HepG2 (cell line): Measurements from ENCODE around the gene AFF1. TPM values are rescaled to one million over a fixed set of nuclear protein-coding genes. Genes with fewer than 3 reads are reported as not detected.
A peak's percentile ranks its signal among the peaks of the same experiment; 100 is the strongest.

ENCODE experiments used
- ATAC-seq: fragments of 200-7000 bp; cut with Tn5 transposase; 3 replicates; pipeline ENCODE4 v1.9.1; 2020; ENCODE audit warnings: mild to moderate bottlenecking, moderate library complexity
- BruUV-seq: library from RNA; stranded (reverse); fragments of 400-500 nt; replicated peaks from 2 replicates; lab custom pipeline; 2021; lab: Mats Ljungman, UMichigan
- CTCF ChIA-PET: fragments of 300-600 bp; formaldehyde crosslinking; extraction: SDS; loops from one replicate; lab custom pipeline; 2021; ENCODE audit warnings: low total read pairs, inconsistent platforms, low intra/inter-chr PET ratio; lab: Yijun Ruan, JAX
- POLR2A ChIA-PET: fragments of 350-600 bp; sonication (Branson Sonifier 250); formaldehyde crosslinking; loops from one replicate; lab custom pipeline; 2020; ENCODE audit warnings: antibody characterized with exemption, inconsistent platforms; lab: Yijun Ruan, JAX
- DNase-seq: peaks from one replicate; pipeline ENCODE4 v3.0.0-alpha.2; 2015; ENCODE audit warnings: low spot score
- FAIRE-seq: peaks from 3 replicates; lab custom pipeline; 2011; peaks lifted over from hg19 to GRCh38; lab: Jason Lieb, UNC
- H2AFZ ChIP-seq: one replicate; pipeline ENCODE4 v1.6.1; 2011; ENCODE audit warnings: low read length, inconsistent platforms
- H3K27ac ChIP-seq: fragments of 300-600 bp; 3 replicates; pipeline ENCODE4 v1.8.0; 2011; ENCODE audit warnings: mixed run types, mild to moderate bottlenecking, mixed read lengths, low read length, inconsistent platforms; ENCODE audit not compliant: insufficient read depth; ENCODE audit errors: extremely low read length
- H3K27me3 ChIP-seq, 2 experiments: fragments of 200-600 bp in 1 of 2; 2 replicates in 1 of 2; 3 replicates in 1 of 2; pipeline versions ENCODE4 v1.6.0 to v1.8.0; 2011; ENCODE audit warnings: low read length in 2 of 2, mild to moderate bottlenecking in 2 of 2, moderate library complexity in 2 of 2, inconsistent platforms in 1 of 2; ENCODE audit not compliant: insufficient read depth in 2 of 2, control insufficient read depth in 1 of 2
- H3K36me3 ChIP-seq, 2 experiments: fragments of 200-600 bp in 1 of 2; replicated peaks in 1 of 2; 2 replicates in 1 of 2; 3 replicates in 1 of 2; pipeline versions ENCODE4 v1.5.1 to v1.8.0; 2011; ENCODE audit warnings: low read length in 2 of 2, inconsistent platforms in 1 of 2; ENCODE audit not compliant: insufficient read depth in 2 of 2, control insufficient read depth in 1 of 2
- H3K4me1 ChIP-seq: 2 replicates; pipeline ENCODE4 v1.5.1; 2012; ENCODE audit warnings: low read length, inconsistent platforms; ENCODE audit not compliant: insufficient read depth
- H3K4me2 ChIP-seq: 2 replicates; pipeline ENCODE4 v1.6.0; 2011; ENCODE audit warnings: low read depth, low read length, inconsistent platforms
- H3K4me3 ChIP-seq, 3 experiments: fragments of 200-600 bp in 1 of 3; sonication (generic), shearing (Covaris generic) in 1 of 3; replicated peaks in 1 of 3; 2 replicates each; pipeline ENCODE4 v1.5.1; 2011 to 2016; ENCODE audit warnings: low read length in 3 of 3, inconsistent platforms in 2 of 3, low read depth in 2 of 3, mild to moderate bottlenecking in 2 of 3, control low read depth in 1 of 3, mixed read lengths in 1 of 3; ENCODE audit not compliant: insufficient read depth in 1 of 3
- H3K79me2 ChIP-seq: one replicate; pipeline ENCODE4 v1.6.1; 2011; ENCODE audit warnings: low read length, inconsistent platforms; ENCODE audit not compliant: insufficient read depth
- H3K9ac ChIP-seq: 2 replicates; pipeline ENCODE4 v1.6.0; 2011; ENCODE audit warnings: mild to moderate bottlenecking, low read depth, low read length, inconsistent platforms; ENCODE audit not compliant: insufficient read depth
- H3K9me3 ChIP-seq: 2 replicates; pipeline ENCODE4 v1.5.1; 2012; ENCODE audit warnings: mild to moderate bottlenecking, low read length
- H4K20me1 ChIP-seq: 2 replicates; pipeline ENCODE4 v1.6.0; 2011; ENCODE audit warnings: inconsistent platforms, mild to moderate bottlenecking, low read length, moderate library complexity; ENCODE audit not compliant: insufficient read depth
- HNF4A ChIP-seq: sonication (generic); formaldehyde crosslinking; IDR thresholded peaks from 2 replicates; pipeline ENCODE4 v1.4.0; 2020; ENCODE audit warnings: missing genetic modification reagents
- SMYD3 ChIP-seq: sonication (generic); formaldehyde crosslinking; IDR thresholded peaks from 2 replicates; pipeline ENCODE4 v1.8.1; 2023; ENCODE audit warnings: mild to moderate bottlenecking, missing genetic modification reagents
- TBL1XR1 ChIP-seq: fragments of 150-350 bp; IDR thresholded peaks from 2 replicates; pipeline ENCODE4 v1.6.1; 2014; ENCODE audit warnings: borderline replicate concordance, low read length; ENCODE audit not compliant: partially characterized antibody
- ZNF660 ChIP-seq: sonication (generic); formaldehyde crosslinking; IDR thresholded peaks from 2 replicates; pipeline ENCODE4 v1.5.1; 2020; ENCODE audit warnings: mild to moderate bottlenecking, low read depth, missing genetic modification reagents, borderline replicate concordance
- WGBS: methylation state at CpG from one replicate; pipeline ENCODE4 v1.1.6; 2017; ENCODE audit warnings: low lambda C conversion rate; 5-methylcytosine and 5-hydroxymethylcytosine counted together
- in situ Hi-C: cut with HindIII; loops from 2 replicates; pipeline ENCODE4 v1.10.0; 2017; ENCODE audit warnings: low pct_unique_long_range_greater_than_20kb; ENCODE audit not compliant: extremely low pct_ligation_motif_present
- intact Hi-C: fragments of 100-400 bp; cut with micrococcal nuclease; formaldehyde crosslinking; loops from one replicate; pipeline ENCODE4 v1.10.0; 2022; ENCODE audit not compliant: unreplicated experiment
- polyA plus RNA-seq, 8 experiments: library from polyadenylated mRNA; depleted of rRNA in 3 of 8; stranded (reverse) in 7 of 8; unstranded in 1 of 8; fragments of >200 nt; fragmentation: Illumina TruSeq in 4 of 8; extraction: Trizol in 4 of 8; gene quantifications; 2 replicates each; pipeline versions ENCODE4 v1.2.1 to v1.2.3, GENCODE V29; 2011 to 2016; ENCODE audit warnings: low read depth in 4 of 8, missing spikeins in 1 of 8, mixed read lengths in 1 of 8; ENCODE audit not compliant: insufficient read depth in 1 of 8
- total RNA-seq, 5 experiments: library from RNA; depleted of rRNA; stranded (reverse); fragments of >200 nt; fragmentation: Illumina TruSeq; extraction: Trizol; gene quantifications; 2 replicates each; pipeline ENCODE4 v1.2.3, GENCODE V29; 2016; ENCODE audit warnings: low read depth in 1 of 5
- TF ChIP-seq, protein P1 (sequence below): fragments of 450-650 bp; IDR thresholded peaks from 2 replicates; pipeline ENCODE4 v1.6.1; 2016

The AFF1 gene
- total and polyA plus RNA-seq, 2 of the 13 experiments (the other 11 are each of a cell fraction or from before 2014, with no cell fraction given): 15.5 to 15.9 TPM

DNA sequence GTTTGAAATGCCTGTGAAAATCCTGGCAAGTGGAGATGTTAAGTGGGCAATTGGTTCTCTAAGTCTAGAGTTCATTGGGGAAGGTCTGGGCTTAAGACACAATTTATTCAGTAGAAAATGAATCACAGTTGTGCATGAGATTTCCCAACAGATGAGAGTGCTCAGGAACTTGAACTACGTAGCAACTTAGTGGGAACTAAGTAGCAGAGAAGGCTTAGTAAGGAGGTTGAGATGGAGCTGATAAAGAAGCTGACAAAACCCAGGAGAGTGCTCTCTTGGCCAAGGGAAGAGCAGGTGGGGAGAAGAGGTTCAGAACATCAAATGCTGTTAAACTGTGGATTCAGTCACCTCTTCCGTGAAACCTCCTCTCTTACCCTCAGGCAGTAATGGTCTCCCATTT is 33.0 kb downstream of the AFF1 start (continued):
- no peak for TF ChIP-seq ZNF660 (CRISPR knock-in tag)
- TF ChIP-seq SMYD3 (CRISPR knock-in tag): no peak
- TF ChIP-seq HNF4A (CRISPR knock-in tag): no peak

DNA sequence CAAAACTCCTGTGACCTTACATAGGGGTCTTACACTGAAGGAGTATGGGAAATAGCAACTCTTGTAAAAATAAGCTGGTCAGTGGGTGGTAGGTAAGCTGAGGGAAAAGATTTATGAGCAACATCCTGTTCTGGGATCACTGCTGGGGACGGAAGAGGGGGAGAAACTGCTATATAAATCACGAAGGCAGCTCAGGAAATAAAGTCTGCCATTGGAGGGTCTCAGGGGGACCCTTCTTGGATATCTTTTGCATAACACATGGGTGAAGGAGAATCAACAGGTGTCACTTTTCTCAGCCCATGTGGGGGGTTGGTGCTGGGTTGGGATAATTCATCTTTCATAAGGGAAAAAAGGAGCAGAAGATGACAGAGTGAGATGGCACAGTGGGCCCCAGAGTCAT is 33.7 kb downstream of the AFF1 start:
- TF ChIP-seq, protein P1, sequence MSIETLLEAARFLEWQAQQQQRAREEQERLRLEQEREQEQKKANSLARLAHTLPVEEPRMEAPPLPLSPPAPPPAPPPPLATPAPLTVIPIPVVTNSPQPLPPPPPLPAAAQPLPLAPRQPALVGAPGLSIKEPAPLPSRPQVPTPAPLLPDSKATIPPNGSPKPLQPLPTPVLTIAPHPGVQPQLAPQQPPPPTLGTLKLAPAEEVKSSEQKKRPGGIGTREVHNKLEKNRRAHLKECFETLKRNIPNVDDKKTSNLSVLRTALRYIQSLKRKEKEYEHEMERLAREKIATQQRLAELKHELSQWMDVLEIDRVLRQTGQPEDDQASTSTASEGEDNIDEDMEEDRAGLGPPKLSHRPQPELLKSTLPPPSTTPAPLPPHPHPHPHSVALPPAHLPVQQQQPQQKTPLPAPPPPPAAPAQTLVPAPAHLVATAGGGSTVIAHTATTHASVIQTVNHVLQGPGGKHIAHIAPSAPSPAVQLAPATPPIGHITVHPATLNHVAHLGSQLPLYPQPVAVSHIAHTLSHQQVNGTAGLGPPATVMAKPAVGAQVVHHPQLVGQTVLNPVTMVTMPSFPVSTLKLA: peak; percentile 44
- no peak for TF ChIP-seq TBL1XR1
- in situ Hi-C loops: no loop called here
- ChIA-PET CTCF (no interaction called here), POLR2A (no interaction called here)
- Histone ChIP-seq H3K27ac (no peak overlapping the region), H4K20me1 (no peaks in the 10 kb centered on the region), H3K79me2 (peaks cover 57% of the 10 kb centered on the region), H3K9me3 (no peaks in the 10 kb centered on the region), H3K4me1 (peaks cover 48% of the 10 kb centered on the region), H3K9ac (no peak overlapping the region), H3K27me3 (no peaks in the 10 kb centered on the region), H3K36me3 (no peaks in the 10 kb centered on the region), H3K4me2 (no peak overlapping the region), H3K4me3 (no peak overlapping the region), H2AFZ (no peak overlapping the region)
- ATAC-seq: no peak
- no TSS peak for BruUV-seq
- no peak for DNase-seq
- no peak for FAIRE-seq
- intact Hi-C loops: no loop called here
- 92% methylated on average over 2 of the region's 2 CpGs for WGBS
